GM23338 (cell line): ENCODE data around the gene RPL12. TPM values are rescaled to one million over a fixed set of nuclear protein-coding genes. Genes with fewer than 3 reads are reported as not detected.

Experiments
- ATAC-seq: fragments of 200-7000 bp; cut with Tn5 transposase; 3 replicates; pipeline ENCODE4 v1.9.1; 2020
- DNase-seq: peaks from one replicate; pipeline ENCODE4 v3.0.0-alpha.2; 2015; ENCODE audit warnings: low spot score
- H2AFZ ChIP-seq: fragments of 200-600 bp; sonication (generic); 2 replicates; pipeline ENCODE4 v1.8.0; 2016; ENCODE audit warnings: antibody characterized with exemption, mild to moderate bottlenecking, moderate library complexity
- H3F3A ChIP-seq: fragments of 200-600 bp; sonication (generic); replicated peaks from 2 replicates; pipeline ENCODE4 v1.8.0; 2017; ENCODE audit warnings: antibody characterized with exemption, mixed run types, low read depth
- H3K27ac ChIP-seq: fragments of 200-600 bp; sonication (generic); 2 replicates; pipeline ENCODE4 v1.6.1; 2016; ENCODE audit warnings: low read depth
- H3K27me3 ChIP-seq: fragments of 200-600 bp; sonication (generic); 2 replicates; pipeline ENCODE4 v1.8.0; 2016; ENCODE audit warnings: mild to moderate bottlenecking, mixed run types, moderate library complexity; ENCODE audit not compliant: insufficient read depth
- H3K36me3 ChIP-seq: fragments of 200-600 bp; sonication (generic); 2 replicates; pipeline ENCODE4 v1.8.0; 2016; ENCODE audit warnings: mild to moderate bottlenecking; ENCODE audit not compliant: insufficient read depth
- H3K4me1 ChIP-seq: fragments of 200-600 bp; sonication (generic); 2 replicates; pipeline ENCODE4 v1.8.0; 2016; ENCODE audit warnings: mild to moderate bottlenecking, moderate library complexity; ENCODE audit not compliant: insufficient read depth
- H3K4me2 ChIP-seq: fragments of 200-600 bp; sonication (generic); 2 replicates; pipeline ENCODE4 v1.7.1; 2017; ENCODE audit warnings: mixed run types
- H3K4me3 ChIP-seq: fragments of 200-600 bp; sonication (generic); 2 replicates; pipeline ENCODE4 v1.6.1; 2016; ENCODE audit warnings: mixed run types
- H3K79me2 ChIP-seq: fragments of 200-600 bp; sonication (generic); replicated peaks from 2 replicates; pipeline ENCODE4 v1.8.0; 2017; ENCODE audit warnings: mild to moderate bottlenecking; ENCODE audit not compliant: insufficient read depth
- H3K9me2 ChIP-seq: fragments of 200-600 bp; sonication (generic); 2 replicates; pipeline ENCODE4 v1.8.0; 2017; ENCODE audit not compliant: insufficient read depth
- H4K20me1 ChIP-seq: fragments of 200-600 bp; sonication (generic); replicated peaks from 2 replicates; pipeline ENCODE4 v1.8.0; 2017; ENCODE audit warnings: mild to moderate bottlenecking; ENCODE audit not compliant: insufficient read depth
- H3K27ac Mint-ChIP-seq: 2 replicates; pipeline ENCODE4 v1.8.0; 2020; ENCODE audit warnings: inconsistent platforms, mild to moderate bottlenecking, moderate library complexity, mixed read lengths
- H3K27me3 Mint-ChIP-seq: 3 replicates; pipeline ENCODE4 v1.8.0; 2022; ENCODE audit warnings: low read depth, mild to moderate bottlenecking, moderate library complexity, mixed read lengths, inconsistent platforms; ENCODE audit not compliant: insufficient read depth, poor library complexity
- H3K36me3 Mint-ChIP-seq: 3 replicates; pipeline ENCODE4 v1.8.0; 2021; ENCODE audit warnings: low read depth, mild to moderate bottlenecking, inconsistent platforms, moderate library complexity, mixed read lengths
- H3K4me1 Mint-ChIP-seq: 3 replicates; pipeline ENCODE4 v1.8.0; 2020; ENCODE audit warnings: mild to moderate bottlenecking, inconsistent platforms, mixed read lengths
- H3K4me3 Mint-ChIP-seq: 3 replicates; pipeline ENCODE4 v1.8.0; 2021; ENCODE audit warnings: moderate library complexity, mild to moderate bottlenecking, inconsistent platforms, mixed read lengths
- H3K9me3 Mint-ChIP-seq: 3 replicates; pipeline ENCODE4 v1.8.0; 2020; ENCODE audit warnings: moderate library complexity, mild to moderate bottlenecking, inconsistent platforms, mixed read lengths
- CREB1 ChIP-seq: fragments of 250-450 bp; sonication (Bioruptor Pico); IDR thresholded peaks from 2 replicates; pipeline ENCODE4 v1.5.0; 2020; ENCODE audit warnings: low read depth, mild to moderate bottlenecking, moderate library complexity
- EZH2 ChIP-seq: fragments of 200-600 bp; sonication (generic); IDR thresholded peaks from one replicate; pipeline ENCODE4 v1.8.0; 2017; ENCODE audit warnings: antibody characterized with exemption, mild to moderate bottlenecking, low read depth; ENCODE audit not compliant: unreplicated experiment
- EZH2phosphoT487 ChIP-seq: fragments of 200-600 bp; sonication (generic); IDR thresholded peaks from one replicate; pipeline ENCODE4 v1.8.1; 2018; ENCODE audit warnings: antibody characterized with exemption; ENCODE audit not compliant: unreplicated experiment
- JUNB ChIP-seq: IDR thresholded peaks from one replicate; pipeline ENCODE4 v1.6.1; 2016; ENCODE audit warnings: antibody characterized with exemption; ENCODE audit not compliant: unreplicated experiment
- NANOG ChIP-seq: IDR thresholded peaks from 2 replicates; pipeline ENCODE4 v1.6.1; 2016; ENCODE audit warnings: antibody characterized with exemption, borderline replicate concordance
- STAT1 ChIP-seq: IDR thresholded peaks from one replicate; pipeline ENCODE4 v1.6.1; 2016; ENCODE audit warnings: antibody characterized with exemption; ENCODE audit not compliant: unreplicated experiment
- ZNF331 ChIP-seq: fragments of 250-450 bp; sonication (Bioruptor Pico); IDR thresholded peaks from 2 replicates; pipeline ENCODE4 v1.5.0; 2020; ENCODE audit warnings: low read depth, mild to moderate bottlenecking, moderate library complexity
- polyA plus RNA-seq: library from polyadenylated mRNA; unstranded; fragments of >200 nt; fragmentation: Nextera tagmentation; extraction: Ambion mirVana; gene quantifications from 2 replicates; pipeline ENCODE4 v1.2.1, GENCODE V29; 2016
- total RNA-seq: library from RNA; depleted of rRNA; stranded (reverse); fragments of >200 nt; shearing (Covaris generic); gene quantifications from 2 replicates; pipeline ENCODE4 v1.2.3, GENCODE V29; 2014
- TF ChIP-seq, protein P1 (sequence below): IDR thresholded peaks from one replicate; pipeline ENCODE4 v1.6.1; 2018; ENCODE audit warnings: antibody characterized with exemption; ENCODE audit not compliant: unreplicated experiment
- TF ChIP-seq, protein P2 (sequence below), 2 experiments: fragments of 200-600 bp in 1 of 2; sonication (generic) in 1 of 2; conservative IDR thresholded peaks; 2 replicates each; pipeline versions ENCODE4 v1.5.1 to v1.6.1; 2016 to 2017; ENCODE audit warnings: antibody characterized with exemption in 2 of 2, low read depth in 2 of 2, mild to moderate bottlenecking in 2 of 2, moderate library complexity in 1 of 2
- TF ChIP-seq, protein P3 (sequence below): IDR thresholded peaks from 2 replicates; pipeline ENCODE4 v1.6.1; 2016; ENCODE audit warnings: antibody characterized with exemption

Gene RPL12
- total and polyA plus RNA-seq, 2 experiments from 2014 or later: 2,121 to 2,596 TPM

DNA sequence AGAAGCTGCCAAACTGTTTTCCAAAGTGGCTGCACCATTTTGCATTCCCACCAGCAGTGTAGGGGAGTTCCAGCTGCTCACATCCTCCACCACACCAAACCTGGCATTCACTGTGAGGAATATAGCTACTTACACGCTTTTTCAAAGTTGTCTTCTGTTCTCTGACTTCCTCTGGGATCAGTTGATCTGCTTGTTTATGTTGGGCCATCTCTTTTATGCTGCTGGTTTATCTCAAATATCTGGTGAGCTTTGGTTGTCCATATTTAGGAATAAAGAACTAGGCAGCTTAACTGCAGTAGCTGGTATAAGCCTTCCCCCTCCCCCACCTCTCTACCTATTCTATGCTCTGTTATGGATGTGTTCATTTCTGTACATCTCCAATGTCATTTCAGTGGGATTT is 35.5 kb downstream of the RPL12 start (continued):
- TF ChIP-seq, protein P1, sequence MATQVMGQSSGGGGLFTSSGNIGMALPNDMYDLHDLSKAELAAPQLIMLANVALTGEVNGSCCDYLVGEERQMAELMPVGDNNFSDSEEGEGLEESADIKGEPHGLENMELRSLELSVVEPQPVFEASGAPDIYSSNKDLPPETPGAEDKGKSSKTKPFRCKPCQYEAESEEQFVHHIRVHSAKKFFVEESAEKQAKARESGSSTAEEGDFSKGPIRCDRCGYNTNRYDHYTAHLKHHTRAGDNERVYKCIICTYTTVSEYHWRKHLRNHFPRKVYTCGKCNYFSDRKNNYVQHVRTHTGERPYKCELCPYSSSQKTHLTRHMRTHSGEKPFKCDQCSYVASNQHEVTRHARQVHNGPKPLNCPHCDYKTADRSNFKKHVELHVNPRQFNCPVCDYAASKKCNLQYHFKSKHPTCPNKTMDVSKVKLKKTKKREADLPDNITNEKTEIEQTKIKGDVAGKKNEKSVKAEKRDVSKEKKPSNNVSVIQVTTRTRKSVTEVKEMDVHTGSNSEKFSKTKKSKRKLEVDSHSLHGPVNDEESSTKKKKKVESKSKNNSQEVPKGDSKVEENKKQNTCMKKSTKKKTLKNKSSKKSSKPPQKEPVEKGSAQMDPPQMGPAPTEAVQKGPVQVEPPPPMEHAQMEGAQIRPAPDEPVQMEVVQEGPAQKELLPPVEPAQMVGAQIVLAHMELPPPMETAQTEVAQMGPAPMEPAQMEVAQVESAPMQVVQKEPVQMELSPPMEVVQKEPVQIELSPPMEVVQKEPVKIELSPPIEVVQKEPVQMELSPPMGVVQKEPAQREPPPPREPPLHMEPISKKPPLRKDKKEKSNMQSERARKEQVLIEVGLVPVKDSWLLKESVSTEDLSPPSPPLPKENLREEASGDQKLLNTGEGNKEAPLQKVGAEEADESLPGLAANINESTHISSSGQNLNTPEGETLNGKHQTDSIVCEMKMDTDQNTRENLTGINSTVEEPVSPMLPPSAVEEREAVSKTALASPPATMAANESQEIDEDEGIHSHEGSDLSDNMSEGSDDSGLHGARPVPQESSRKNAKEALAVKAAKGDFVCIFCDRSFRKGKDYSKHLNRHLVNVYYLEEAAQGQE: no peak
- TF ChIP-seq EZH2 (no peak), ZNF331 (CRISPR knock-in tag) (no peak), STAT1 (no peak), JUNB (no peak), EZH2phosphoT487 (no peak), NANOG (no peak), CREB1 (CRISPR knock-in tag) (no peak)
- TF ChIP-seq, protein P2, sequence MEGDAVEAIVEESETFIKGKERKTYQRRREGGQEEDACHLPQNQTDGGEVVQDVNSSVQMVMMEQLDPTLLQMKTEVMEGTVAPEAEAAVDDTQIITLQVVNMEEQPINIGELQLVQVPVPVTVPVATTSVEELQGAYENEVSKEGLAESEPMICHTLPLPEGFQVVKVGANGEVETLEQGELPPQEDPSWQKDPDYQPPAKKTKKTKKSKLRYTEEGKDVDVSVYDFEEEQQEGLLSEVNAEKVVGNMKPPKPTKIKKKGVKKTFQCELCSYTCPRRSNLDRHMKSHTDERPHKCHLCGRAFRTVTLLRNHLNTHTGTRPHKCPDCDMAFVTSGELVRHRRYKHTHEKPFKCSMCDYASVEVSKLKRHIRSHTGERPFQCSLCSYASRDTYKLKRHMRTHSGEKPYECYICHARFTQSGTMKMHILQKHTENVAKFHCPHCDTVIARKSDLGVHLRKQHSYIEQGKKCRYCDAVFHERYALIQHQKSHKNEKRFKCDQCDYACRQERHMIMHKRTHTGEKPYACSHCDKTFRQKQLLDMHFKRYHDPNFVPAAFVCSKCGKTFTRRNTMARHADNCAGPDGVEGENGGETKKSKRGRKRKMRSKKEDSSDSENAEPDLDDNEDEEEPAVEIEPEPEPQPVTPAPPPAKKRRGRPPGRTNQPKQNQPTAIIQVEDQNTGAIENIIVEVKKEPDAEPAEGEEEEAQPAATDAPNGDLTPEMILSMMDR (conservative IDR thresholded peaks at IDR 0.05; ENCODE audit: low read depth in 2 of 2): no peak

DNA sequence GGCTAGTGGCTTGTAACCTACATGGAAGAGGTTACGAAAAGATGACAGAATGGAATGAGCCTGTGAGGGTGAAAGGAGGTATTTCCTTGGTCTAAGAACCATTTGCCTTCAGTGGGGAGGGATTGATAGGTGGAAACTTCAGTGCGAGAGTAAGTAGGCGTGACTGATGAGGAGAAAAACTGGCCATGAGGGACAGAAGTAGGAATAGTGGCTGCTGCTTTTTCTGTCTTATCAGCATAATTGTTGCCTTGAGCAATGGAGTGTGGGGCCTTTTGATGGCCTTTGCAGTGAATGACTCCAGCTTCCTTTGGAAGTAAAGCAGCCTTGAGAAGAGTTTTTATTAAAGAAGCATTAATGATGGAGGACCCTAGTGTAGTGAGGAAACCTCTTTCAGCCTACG is 36.1 kb downstream of the RPL12 start:
- ATAC-seq: no peak
- no peaks in the 10 kb centered on the region for H3K27me3 ChIP-seq
- H3K4me1 ChIP-seq: peaks cover 6% of the 10 kb centered on the region; the same call in 1 of the 2 replicates
- 0 out of 2 replicates have a peak, but pooled peaks cover 6% of the 10 kb centered on the region for H3F3A ChIP-seq
- no peak for DNase-seq
- H3K27me3 Mint-ChIP-seq: peaks cover 14% of the 10 kb centered on the region
- peaks cover 22% of the 10 kb centered on the region for H3K4me1 Mint-ChIP-seq
- H3K4me3 Mint-ChIP-seq: no peak overlapping the region
- H3K9me3 Mint-ChIP-seq: no peaks in the 10 kb centered on the region
- no peaks in the 10 kb centered on the region for H3K79me2 ChIP-seq
- no peaks in the 10 kb centered on the region for H4K20me1 ChIP-seq
- no peak overlapping the region for H2AFZ ChIP-seq
- H3K27ac Mint-ChIP-seq: no peak overlapping the region
- H3K4me3 ChIP-seq: no peak overlapping the region
- peaks cover 8% of the 10 kb centered on the region; the same call in 2 of the 3 replicates for H3K36me3 Mint-ChIP-seq
- H3K27ac ChIP-seq: no peak overlapping the region
- H3K9me2 ChIP-seq: no peaks in the 10 kb centered on the region
- no peaks in the 10 kb centered on the region for H3K36me3 ChIP-seq
- no peak overlapping the region for H3K4me2 ChIP-seq
- TF ChIP-seq, protein P3, sequence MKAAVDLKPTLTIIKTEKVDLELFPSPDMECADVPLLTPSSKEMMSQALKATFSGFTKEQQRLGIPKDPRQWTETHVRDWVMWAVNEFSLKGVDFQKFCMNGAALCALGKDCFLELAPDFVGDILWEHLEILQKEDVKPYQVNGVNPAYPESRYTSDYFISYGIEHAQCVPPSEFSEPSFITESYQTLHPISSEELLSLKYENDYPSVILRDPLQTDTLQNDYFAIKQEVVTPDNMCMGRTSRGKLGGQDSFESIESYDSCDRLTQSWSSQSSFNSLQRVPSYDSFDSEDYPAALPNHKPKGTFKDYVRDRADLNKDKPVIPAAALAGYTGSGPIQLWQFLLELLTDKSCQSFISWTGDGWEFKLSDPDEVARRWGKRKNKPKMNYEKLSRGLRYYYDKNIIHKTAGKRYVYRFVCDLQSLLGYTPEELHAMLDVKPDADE: no peak
- no peak for TF ChIP-seq NANOG
- TF ChIP-seq, protein P2 (conservative IDR thresholded peaks at IDR 0.05; ENCODE audit: low read depth in 2 of 2): no peak
